ENCODE measurements around the gene NAP1L1.

NAP1L1 gene

GRCh38 chr12:76003355-76003638 is 81.2 kb downstream of the NAP1L1 start:
- TF ChIP-seq CTCF (conservative IDR thresholded peaks at IDR 0.05; ENCODE audit: low read depth, low read length), result no peak
- Histone ChIP-seq H3K4me3 (IDR thresholded peaks at IDR 0.05; ENCODE audit: insufficient read depth, low read depth, low read length) (no peak overlapping the region), H3K4me2 (no peak overlapping the region), H3K36me3 (ENCODE audit: insufficient read depth) (no peaks in the 10 kb centered on the region), H3K27ac (no peak overlapping the region), H3K4me1 (ENCODE audit: low read depth, poor library complexity, severe bottlenecking) (no peaks in the 10 kb centered on the region), H3K27me3 (ENCODE audit: insufficient read depth, low read depth) (no peaks in the 10 kb centered on the region), H3K9ac (no peak overlapping the region), H4K20me1 (ENCODE audit: insufficient read depth) (no peaks in the 10 kb centered on the region), H3K79me2 (ENCODE audit: insufficient read depth, low read depth) (no peaks in the 10 kb centered on the region), H2AFZ (ENCODE audit: low read depth) (no peak overlapping the region)

GRCh38 chr12:76002598-76003354 is 81.7 kb downstream of the NAP1L1 start:
- no peak for TF ChIP-seq CTCF (conservative IDR thresholded peaks at IDR 0.05; ENCODE audit: low read depth, low read length)
- Histone ChIP-seq H3K4me2 (no peak overlapping the region), H3K79me2 (ENCODE audit: insufficient read depth, low read depth) (no peaks in the 10 kb centered on the region), H3K4me3 (IDR thresholded peaks at IDR 0.05; ENCODE audit: insufficient read depth, low read depth, low read length) (no peak overlapping the region), H3K27ac (no peak overlapping the region), H3K9ac (no peak overlapping the region), H3K27me3 (ENCODE audit: insufficient read depth, low read depth) (no peaks in the 10 kb centered on the region), H2AFZ (ENCODE audit: low read depth) (no peak overlapping the region), H3K36me3 (ENCODE audit: insufficient read depth) (no peaks in the 10 kb centered on the region), H4K20me1 (ENCODE audit: insufficient read depth) (no peaks in the 10 kb centered on the region), H3K4me1 (ENCODE audit: low read depth, poor library complexity, severe bottlenecking) (no peaks in the 10 kb centered on the region)

GRCh38 chr12:75998292-75999063 is 86.0 kb downstream of the NAP1L1 start:
- Histone ChIP-seq H3K9ac (no peak overlapping the region), H2AFZ (ENCODE audit: low read depth) (no peak overlapping the region), H3K79me2 (ENCODE audit: insufficient read depth, low read depth) (no peaks in the 10 kb centered on the region), H3K4me1 (ENCODE audit: low read depth, poor library complexity, severe bottlenecking) (no peaks in the 10 kb centered on the region), H3K4me2 (no peak overlapping the region), H3K27ac (no peak overlapping the region), H3K36me3 (ENCODE audit: insufficient read depth) (no peaks in the 10 kb centered on the region), H3K27me3 (ENCODE audit: insufficient read depth, low read depth) (no peaks in the 10 kb centered on the region), H3K4me3 (IDR thresholded peaks at IDR 0.05; ENCODE audit: insufficient read depth, low read depth, low read length) (no peak overlapping the region), H4K20me1 (ENCODE audit: insufficient read depth) (no peaks in the 10 kb centered on the region)
- TF ChIP-seq CTCF (conservative IDR thresholded peaks at IDR 0.05; ENCODE audit: low read depth, low read length), result no peak

GRCh38 chr12:75997658-75998057 is 86.8 kb downstream of the NAP1L1 start:
- no peak overlapping the region for H2AFZ ChIP-seq (ENCODE audit: low read depth)
- TF ChIP-seq CTCF (conservative IDR thresholded peaks at IDR 0.05; ENCODE audit: low read depth, low read length), result no peak
- H3K79me2 ChIP-seq (ENCODE audit: insufficient read depth, low read depth), result no peaks in the 10 kb centered on the region
- H3K4me2 ChIP-seq, result no peak overlapping the region
- no peaks in the 10 kb centered on the region for H3K27me3 ChIP-seq (ENCODE audit: insufficient read depth, low read depth)
- no peak overlapping the region for H3K9ac ChIP-seq
- H3K36me3 ChIP-seq (ENCODE audit: insufficient read depth), result no peaks in the 10 kb centered on the region
- H3K4me3 ChIP-seq (IDR thresholded peaks at IDR 0.05; ENCODE audit: insufficient read depth, low read depth, low read length), result no peak overlapping the region
- no peaks in the 10 kb centered on the region for H4K20me1 ChIP-seq (ENCODE audit: insufficient read depth)
- no peaks in the 10 kb centered on the region for H3K4me1 ChIP-seq (ENCODE audit: low read depth, poor library complexity, severe bottlenecking)
- no peak overlapping the region for H3K27ac ChIP-seq

Data from KMS-11 (cell line).